ENCODE data around the gene SRRM2. TPM values are rescaled to one million over a fixed set of nuclear protein-coding genes. Genes with fewer than 3 reads are reported as not detected.

Gene SRRM2
- total RNA-seq, 2 donors from 2014 or later: 377 to 539 TPM

DNA sequence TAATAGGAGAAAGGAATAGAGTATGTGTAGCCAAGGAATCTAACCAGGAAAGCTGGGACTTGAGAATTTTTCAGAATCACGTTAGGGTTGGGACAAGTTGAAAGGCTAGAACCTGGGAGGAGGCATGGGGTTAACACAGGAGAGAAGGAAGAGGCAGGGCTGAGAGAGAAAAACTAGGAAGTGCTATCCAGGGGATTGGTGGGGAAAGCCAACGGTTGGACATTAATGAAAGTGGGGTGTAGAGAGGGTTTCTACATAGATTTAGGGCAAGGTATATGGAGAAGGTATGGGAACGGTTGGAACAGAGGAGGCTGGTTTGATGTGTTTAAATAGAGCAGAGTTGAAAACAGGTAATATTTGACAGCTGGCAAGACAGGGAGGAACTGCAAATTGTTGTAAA is 2.7 kb downstream of the SRRM2 start:
- no peak for DNase-seq
- Histone ChIP-seq H3K27ac (no peak overlapping the region), H3K36me3 (peaks cover 23% of the 10 kb centered on the region), H3K4me3 (no peak overlapping the region), H3K9me3 (no peaks in the 10 kb centered on the region), H3K9ac (ENCODE audit: low read depth in 2 of 2, low read length in 2 of 2) (peak overlapping the region in 1 of 2 donors; percentile 76), H3K4me1 (peaks cover 17% of the 10 kb centered on the region), H3K27me3 (no peaks in the 10 kb centered on the region)
- TF ChIP-seq, protein P1, sequence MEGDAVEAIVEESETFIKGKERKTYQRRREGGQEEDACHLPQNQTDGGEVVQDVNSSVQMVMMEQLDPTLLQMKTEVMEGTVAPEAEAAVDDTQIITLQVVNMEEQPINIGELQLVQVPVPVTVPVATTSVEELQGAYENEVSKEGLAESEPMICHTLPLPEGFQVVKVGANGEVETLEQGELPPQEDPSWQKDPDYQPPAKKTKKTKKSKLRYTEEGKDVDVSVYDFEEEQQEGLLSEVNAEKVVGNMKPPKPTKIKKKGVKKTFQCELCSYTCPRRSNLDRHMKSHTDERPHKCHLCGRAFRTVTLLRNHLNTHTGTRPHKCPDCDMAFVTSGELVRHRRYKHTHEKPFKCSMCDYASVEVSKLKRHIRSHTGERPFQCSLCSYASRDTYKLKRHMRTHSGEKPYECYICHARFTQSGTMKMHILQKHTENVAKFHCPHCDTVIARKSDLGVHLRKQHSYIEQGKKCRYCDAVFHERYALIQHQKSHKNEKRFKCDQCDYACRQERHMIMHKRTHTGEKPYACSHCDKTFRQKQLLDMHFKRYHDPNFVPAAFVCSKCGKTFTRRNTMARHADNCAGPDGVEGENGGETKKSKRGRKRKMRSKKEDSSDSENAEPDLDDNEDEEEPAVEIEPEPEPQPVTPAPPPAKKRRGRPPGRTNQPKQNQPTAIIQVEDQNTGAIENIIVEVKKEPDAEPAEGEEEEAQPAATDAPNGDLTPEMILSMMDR (IDR thresholded peaks at IDR 0.05): no peak
- intact Hi-C loops (cut with DNase I): no loop called here

DNA sequence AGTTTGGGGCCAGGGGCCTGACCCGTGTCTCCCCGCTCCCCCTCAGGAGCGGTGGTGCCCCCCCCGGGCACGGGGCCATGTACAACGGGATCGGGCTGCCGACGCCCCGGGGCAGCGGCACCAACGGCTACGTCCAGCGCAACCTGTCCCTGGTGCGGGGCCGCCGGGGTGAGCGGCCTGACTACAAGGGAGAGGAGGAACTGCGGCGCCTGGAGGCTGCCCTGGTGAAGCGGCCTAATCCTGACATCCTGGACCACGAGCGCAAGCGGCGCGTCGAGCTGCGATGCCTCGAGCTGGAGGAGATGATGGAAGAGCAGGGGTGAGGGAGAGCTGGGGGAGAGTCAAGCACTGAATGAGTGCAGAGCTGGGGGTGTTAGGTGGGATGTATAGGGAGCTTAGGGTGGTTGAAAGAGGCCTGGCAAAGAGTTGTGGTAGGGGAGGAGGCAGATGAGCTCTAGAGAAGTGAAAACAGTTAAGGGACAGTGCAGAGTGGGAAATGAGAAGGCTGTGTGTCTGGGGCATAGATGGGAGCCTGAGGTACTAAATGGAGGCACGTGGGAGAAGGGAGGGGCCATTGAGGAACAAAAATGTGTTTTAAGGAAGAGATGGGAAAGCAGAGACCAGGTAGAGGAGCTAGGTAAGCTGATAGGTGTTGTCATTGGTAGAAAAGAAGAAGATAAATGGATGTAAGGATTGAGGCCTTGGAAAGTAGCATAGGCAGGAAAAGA is 4.0 kb downstream of the SRRM2 start:
- intact Hi-C loops (cut with DNase I): no loop called here
- no peak for DNase-seq

DNA sequence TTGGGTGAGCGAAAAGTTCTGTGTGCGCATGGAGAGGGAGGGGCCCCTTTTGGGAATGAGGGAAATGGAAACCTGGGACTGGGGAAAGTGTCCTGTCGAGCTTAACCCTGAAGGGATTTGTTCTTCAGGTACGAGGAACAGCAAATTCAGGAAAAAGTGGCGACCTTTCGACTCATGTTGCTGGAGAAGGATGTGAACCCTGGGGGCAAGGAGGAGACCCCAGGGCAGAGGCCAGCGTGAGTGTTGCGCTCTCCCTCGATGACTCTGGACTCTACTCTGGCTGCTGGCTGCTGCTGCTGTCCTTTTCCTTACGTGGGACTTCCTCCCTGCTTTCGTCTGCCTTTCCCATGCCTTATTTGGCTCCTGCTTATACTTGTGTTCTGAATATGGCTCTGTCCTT is 4.9 kb downstream of the SRRM2 start:
- H3K9ac ChIP-seq (ENCODE audit: low read depth in 2 of 2, low read length in 2 of 2): no peak overlapping the region
- peaks cover 41% of the 10 kb centered on the region for H3K36me3 ChIP-seq
- TF ChIP-seq, protein P1 (IDR thresholded peaks at IDR 0.05): no peak
- H3K27me3 ChIP-seq: no peaks in the 10 kb centered on the region
- peaks cover 17% of the 10 kb centered on the region for H3K4me1 ChIP-seq
- no peak overlapping the region for H3K27ac ChIP-seq
- no peak for DNase-seq
- H3K4me3 ChIP-seq: no peak overlapping the region
- intact Hi-C loops (cut with DNase I): no loop called here
- H3K9me3 ChIP-seq: no peaks in the 10 kb centered on the region

More for the DNA sequence above, 4.0 kb downstream of the SRRM2 start:
- no peaks in the 10 kb centered on the region for H3K27me3 ChIP-seq
- no peak overlapping the region for H3K9ac ChIP-seq (ENCODE audit: low read depth in 2 of 2, low read length in 2 of 2)
- H3K4me3 ChIP-seq: no peak overlapping the region
- peaks cover 32% of the 10 kb centered on the region for H3K36me3 ChIP-seq
- no peak overlapping the region for H3K27ac ChIP-seq
- H3K9me3 ChIP-seq: no peaks in the 10 kb centered on the region
- H3K4me1 ChIP-seq: peaks cover 22% of the 10 kb centered on the region
- TF ChIP-seq, protein P1 (IDR thresholded peaks at IDR 0.05): no peak

DNA sequence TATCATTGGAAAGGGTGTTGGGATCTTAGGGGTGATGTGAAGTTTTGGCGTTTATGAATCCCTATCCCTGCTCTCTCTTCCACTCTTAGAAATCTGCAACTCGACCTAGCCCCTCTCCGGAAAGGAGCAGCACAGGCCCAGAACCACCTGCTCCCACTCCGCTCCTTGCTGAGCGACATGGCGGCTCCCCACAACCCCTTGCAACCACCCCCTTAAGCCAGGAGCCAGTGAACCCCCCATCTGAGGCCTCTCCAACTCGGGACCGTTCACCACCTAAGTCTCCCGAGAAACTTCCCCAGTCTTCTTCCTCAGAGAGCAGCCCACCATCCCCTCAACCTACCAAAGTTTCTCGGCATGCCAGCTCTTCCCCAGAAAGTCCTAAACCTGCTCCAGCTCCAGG is 9.0 kb downstream of the SRRM2 start:
- H3K9ac ChIP-seq (ENCODE audit: low read depth in 2 of 2, low read length in 2 of 2): no peak overlapping the region
- H3K4me3 ChIP-seq: no peak overlapping the region
- peaks cover 11% of the 10 kb centered on the region for H3K4me1 ChIP-seq
- TF ChIP-seq, protein P1 (IDR thresholded peaks at IDR 0.05): no peak
- H3K9me3 ChIP-seq: no peaks in the 10 kb centered on the region
- peaks cover 58% of the 10 kb centered on the region for H3K36me3 ChIP-seq
- H3K27ac ChIP-seq: no peak overlapping the region
- intact Hi-C loops (cut with DNase I): no loop called here
- H3K27me3 ChIP-seq: no peaks in the 10 kb centered on the region
- DNase-seq: no peak

DNA sequence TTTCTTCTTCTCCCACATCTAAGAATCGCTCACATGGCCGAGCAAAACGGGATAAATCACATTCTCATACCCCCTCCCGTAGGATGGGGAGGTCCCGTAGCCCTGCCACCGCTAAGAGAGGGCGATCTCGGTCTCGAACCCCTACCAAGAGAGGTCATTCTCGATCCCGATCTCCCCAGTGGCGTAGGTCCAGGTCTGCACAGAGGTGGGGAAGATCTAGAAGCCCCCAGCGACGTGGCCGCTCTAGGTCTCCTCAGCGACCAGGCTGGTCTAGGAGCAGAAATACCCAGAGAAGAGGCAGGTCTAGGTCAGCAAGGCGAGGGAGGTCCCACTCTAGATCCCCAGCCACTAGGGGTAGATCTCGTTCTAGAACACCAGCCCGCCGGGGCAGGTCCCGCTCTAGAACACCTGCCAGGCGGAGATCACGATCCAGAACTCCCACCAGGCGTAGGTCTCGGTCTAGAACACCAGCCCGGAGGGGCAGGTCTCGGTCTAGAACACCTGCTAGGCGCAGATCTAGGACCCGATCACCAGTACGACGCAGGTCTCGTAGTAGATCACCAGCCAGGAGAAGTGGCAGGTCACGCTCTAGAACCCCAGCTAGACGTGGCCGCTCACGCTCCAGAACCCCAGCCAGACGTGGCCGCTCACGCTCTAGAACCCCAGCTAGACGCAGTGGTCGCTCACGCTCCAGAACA is 9.6 kb downstream of the SRRM2 start:
- Histone ChIP-seq H3K4me1 (peaks cover 11% of the 10 kb centered on the region), H3K9ac (ENCODE audit: low read depth in 2 of 2, low read length in 2 of 2) (no peak overlapping the region), H3K4me3 (no peak overlapping the region), H3K27me3 (no peaks in the 10 kb centered on the region), H3K9me3 (no peaks in the 10 kb centered on the region), H3K27ac (no peak overlapping the region), H3K36me3 (peaks cover 64% of the 10 kb centered on the region)
- intact Hi-C loops (cut with DNase I): no loop called here
- DNase-seq: no peak
- TF ChIP-seq, protein P1 (IDR thresholded peaks at IDR 0.05): no peak
